Sigmoid colon (tissue), 7 donors: ENCODE data around the gene HAGH. TPM values are rescaled to one million over a fixed set of nuclear protein-coding genes. Genes with fewer than 3 reads are reported as not detected.

Source experiments
- DNase-seq: peaks from one replicate; pipeline ENCODE4 v3.0.0-alpha.2; 2019
- H3K27ac ChIP-seq, 4 donors: fragments of 200-600 bp; sonication (generic); one replicate each; pipeline ENCODE4 v1.5.1; 2016 to 2019; ENCODE audit warnings: mild to moderate bottlenecking in 1 of 4
- H3K27me3 ChIP-seq, 3 donors: fragments of 200-600 bp; sonication (generic); one replicate each; pipeline ENCODE4 v1.5.1; 2019; ENCODE audit warnings: mild to moderate bottlenecking in 1 of 3
- H3K36me3 ChIP-seq, 4 donors: fragments of 200-600 bp; sonication (generic); one replicate each; pipeline ENCODE4 v1.5.1; 2016 to 2019
- H3K4me1 ChIP-seq, 4 donors: fragments of 200-600 bp; sonication (generic); one replicate each; pipeline ENCODE4 v1.5.1; 2017 to 2019
- H3K4me3 ChIP-seq, 4 donors: fragments of 200-600 bp; sonication (generic); one replicate each; pipeline ENCODE4 v1.5.1; 2017 to 2019; ENCODE audit warnings: mild to moderate bottlenecking in 2 of 4, moderate library complexity in 1 of 4
- H3K9me3 ChIP-seq, 4 donors: fragments of 200-600 bp in 3 of 4; sonication (generic) in 3 of 4; one replicate each; pipeline versions ENCODE4 v1.5.1 to v1.6.1; 2013 to 2019
- EP300 ChIP-seq, 4 donors: sonication (generic); formaldehyde crosslinking; IDR thresholded peaks; one replicate each; pipeline ENCODE4 v1.6.1; 2017; ENCODE audit warnings: antibody characterized with exemption in 4 of 4
- POLR2A ChIP-seq, 2 donors: fragments of 450-650 bp; IDR thresholded peaks; one replicate each; pipeline ENCODE4 v1.6.1; 2016; ENCODE audit warnings: antibody characterized with exemption in 2 of 2, mild to moderate bottlenecking in 2 of 2, moderate library complexity in 2 of 2
- POLR2AphosphoS5 ChIP-seq, 4 donors: sonication (generic); formaldehyde crosslinking; IDR thresholded peaks; one replicate each; pipeline ENCODE4 v1.6.1; 2017; ENCODE audit warnings: antibody characterized with exemption in 4 of 4
- WGBS, 2 donors: extraction: QIAGEN DNeasy Blood & Tissue Kit; methylation state at CpG; one replicate each; pipeline ENCODE4 v1.1.7; 2013; 5-methylcytosine and 5-hydroxymethylcytosine counted together
- intact Hi-C: fragments of 100-400 bp; cut with DNase I; formaldehyde crosslinking; loops from one replicate; pipeline ENCODE4 v1.15.1; 2023
- polyA plus RNA-seq, 3 donors: library from polyadenylated mRNA; stranded (reverse); fragments of 200-250 nt; gene quantifications; one replicate each; pipeline ENCODE4 v1.2.3, GENCODE V29; 2013
- total RNA-seq, 4 donors: library from RNA; depleted of rRNA; stranded (reverse); fragments of >200 nt; gene quantifications; one replicate each; pipeline ENCODE4 v1.1.0, GENCODE V29; 2016
- TF ChIP-seq, protein P1 (sequence below), 4 experiments: fragments of 450-650 bp in 3 of 4; fragments of 200-600 bp in 1 of 4; IDR thresholded peaks; one replicate each; pipeline ENCODE4 v1.5.1; 2016 to 2019; ENCODE audit warnings: antibody characterized with exemption in 4 of 4, mild to moderate bottlenecking in 3 of 4, moderate library complexity in 2 of 4
- donor health status: healthy with polysubstance abuse.
- donor health status: Bipolar disorder and iron deficiency.
- donor health status: healthy.

Gene HAGH
- total and polyA plus RNA-seq, 7 donors = 54.1 to 163 (median 86.9) TPM

DNA sequence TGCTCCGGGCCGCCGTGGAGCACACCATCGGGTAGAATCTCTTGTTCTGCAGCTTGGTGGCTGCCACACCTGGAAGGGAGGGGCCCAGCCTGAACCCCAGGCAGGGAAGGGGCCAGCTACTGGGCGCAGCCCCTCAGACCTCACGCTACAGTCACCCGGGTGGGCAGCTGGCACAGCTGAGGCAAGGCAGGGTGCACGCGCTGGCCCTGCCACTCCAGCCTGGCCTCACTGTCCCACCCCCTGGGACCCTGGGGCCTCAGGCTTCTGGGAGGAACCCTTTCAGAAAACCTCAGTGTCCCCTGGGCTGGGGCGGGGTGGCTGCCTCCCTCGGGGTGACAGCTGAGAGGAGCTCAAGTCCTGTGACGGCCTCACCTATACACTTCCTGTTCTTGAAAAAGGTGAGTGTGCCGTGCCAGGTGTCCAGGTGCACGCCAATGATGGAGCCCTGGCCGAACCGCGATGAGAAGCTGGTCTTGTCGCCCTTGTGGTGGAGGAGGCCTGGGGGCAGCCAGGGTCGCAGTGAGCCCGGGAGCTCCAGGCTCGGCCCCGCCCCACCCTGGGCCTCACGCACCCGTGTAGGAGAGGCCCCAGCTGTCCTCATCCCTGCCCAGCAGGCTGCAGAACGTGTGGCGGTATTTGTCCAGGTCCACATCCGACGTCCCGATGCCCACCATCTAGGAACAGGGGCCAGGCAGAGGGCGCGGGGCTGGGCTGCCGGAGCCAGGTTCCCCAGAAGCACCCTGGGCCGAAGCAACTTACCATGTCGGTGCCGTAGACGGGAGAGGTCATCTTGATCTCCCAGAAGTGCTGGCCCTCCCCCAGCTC, 49.0 kb downstream of the HAGH start:
- H3K27ac ChIP-seq = no peak overlapping the region
- TF ChIP-seq, protein P1, sequence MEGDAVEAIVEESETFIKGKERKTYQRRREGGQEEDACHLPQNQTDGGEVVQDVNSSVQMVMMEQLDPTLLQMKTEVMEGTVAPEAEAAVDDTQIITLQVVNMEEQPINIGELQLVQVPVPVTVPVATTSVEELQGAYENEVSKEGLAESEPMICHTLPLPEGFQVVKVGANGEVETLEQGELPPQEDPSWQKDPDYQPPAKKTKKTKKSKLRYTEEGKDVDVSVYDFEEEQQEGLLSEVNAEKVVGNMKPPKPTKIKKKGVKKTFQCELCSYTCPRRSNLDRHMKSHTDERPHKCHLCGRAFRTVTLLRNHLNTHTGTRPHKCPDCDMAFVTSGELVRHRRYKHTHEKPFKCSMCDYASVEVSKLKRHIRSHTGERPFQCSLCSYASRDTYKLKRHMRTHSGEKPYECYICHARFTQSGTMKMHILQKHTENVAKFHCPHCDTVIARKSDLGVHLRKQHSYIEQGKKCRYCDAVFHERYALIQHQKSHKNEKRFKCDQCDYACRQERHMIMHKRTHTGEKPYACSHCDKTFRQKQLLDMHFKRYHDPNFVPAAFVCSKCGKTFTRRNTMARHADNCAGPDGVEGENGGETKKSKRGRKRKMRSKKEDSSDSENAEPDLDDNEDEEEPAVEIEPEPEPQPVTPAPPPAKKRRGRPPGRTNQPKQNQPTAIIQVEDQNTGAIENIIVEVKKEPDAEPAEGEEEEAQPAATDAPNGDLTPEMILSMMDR (IDR thresholded peaks at IDR 0.05) = no peak
- TF ChIP-seq EP300 (IDR thresholded peaks at IDR 0.05) = no peak
- TF ChIP-seq POLR2AphosphoS5 (IDR thresholded peaks at IDR 0.05) = no peak
- TF ChIP-seq POLR2A (IDR thresholded peaks at IDR 0.05) = no peak
- intact Hi-C loops = loop anchor here (10.0 kb wide), 1 partner anchor 1093 kb away; the partner anchor contains the start of genes JMJD8 and STUB1
- DNase-seq = no peak
- 76 to 87% methylated on average over 36 of the region's 36 CpGs for WGBS, 2 donors
- no peaks in the 10 kb centered on the region for H3K27me3 ChIP-seq
- H3K4me3 ChIP-seq = no peak overlapping the region
- no peaks in the 10 kb centered on the region for H3K9me3 ChIP-seq
- H3K4me1 ChIP-seq = peaks cover 0 to 45% (median 35%) of the 10 kb centered on the region in 4 donors
- H3K36me3 ChIP-seq = peaks cover 0 to 64% (median 42%) of the 10 kb centered on the region in 4 donors

- H3K4me1 ChIP-seq = peaks cover 0 to 51% (median 40%) of the 10 kb centered on the region in 4 donors
- H3K27ac ChIP-seq = no peak overlapping the region
- H3K36me3 ChIP-seq = peaks cover 0 to 64% (median 42%) of the 10 kb centered on the region in 4 donors
- intact Hi-C loops = loop anchor here (10.0 kb wide), 1 partner anchor 1092 kb away; the partner anchor contains the start of genes JMJD8 and STUB1
- 93% methylated on average over 22 of the region's 22 CpGs for WGBS, 2 donors
- no peak overlapping the region for H3K4me3 ChIP-seq
- H3K27me3 ChIP-seq = no peaks in the 10 kb centered on the region
- H3K9me3 ChIP-seq = no peaks in the 10 kb centered on the region
- TF ChIP-seq POLR2A (IDR thresholded peaks at IDR 0.05) (no peak), POLR2AphosphoS5 (IDR thresholded peaks at IDR 0.05) (no peak), EP300 (IDR thresholded peaks at IDR 0.05) (no peak)
- TF ChIP-seq, protein P1 (IDR thresholded peaks at IDR 0.05) = no peak
- no peak for DNase-seq
Measured at GRCh38 chr16:1776991-1777374, 49.6 kb downstream of the HAGH start.

DNA sequence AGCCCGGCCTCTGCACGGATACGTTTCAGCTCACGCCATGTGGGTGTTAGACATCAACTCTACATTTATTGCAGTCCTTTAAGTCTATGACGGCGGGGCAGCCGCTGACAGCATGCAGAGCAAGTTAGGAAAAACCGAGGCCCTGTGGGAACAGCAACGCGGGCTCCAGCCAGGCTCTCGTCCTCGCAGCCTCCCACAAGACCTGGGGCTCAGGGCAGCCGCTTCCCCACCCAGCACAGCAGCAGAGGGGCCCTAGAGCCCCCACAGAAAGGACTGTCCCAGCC, 50.0 kb downstream of the HAGH start:
- Histone ChIP-seq H3K27me3 (no peaks in the 10 kb centered on the region), H3K4me1 (peaks cover 0 to 52% (median 41%) of the 10 kb centered on the region in 4 donors), H3K9me3 (no peaks in the 10 kb centered on the region), H3K36me3 (peaks cover 0 to 64% (median 42%) of the 10 kb centered on the region in 4 donors), H3K27ac (no peak overlapping the region), H3K4me3 (no peak overlapping the region)
- no peak for DNase-seq
- TF ChIP-seq POLR2AphosphoS5 (IDR thresholded peaks at IDR 0.05) = no peak
- TF ChIP-seq EP300 (IDR thresholded peaks at IDR 0.05) = no peak
- TF ChIP-seq POLR2A (IDR thresholded peaks at IDR 0.05) = no peak
- TF ChIP-seq, protein P1 (IDR thresholded peaks at IDR 0.05) = no peak
- WGBS, 2 donors = 82 to 87% methylated on average over 13 of the region's 13 CpGs
- intact Hi-C loops = loop anchor here (10.0 kb wide), 1 partner anchor 1092 kb away; the partner anchor contains the start of genes JMJD8 and STUB1

DNA sequence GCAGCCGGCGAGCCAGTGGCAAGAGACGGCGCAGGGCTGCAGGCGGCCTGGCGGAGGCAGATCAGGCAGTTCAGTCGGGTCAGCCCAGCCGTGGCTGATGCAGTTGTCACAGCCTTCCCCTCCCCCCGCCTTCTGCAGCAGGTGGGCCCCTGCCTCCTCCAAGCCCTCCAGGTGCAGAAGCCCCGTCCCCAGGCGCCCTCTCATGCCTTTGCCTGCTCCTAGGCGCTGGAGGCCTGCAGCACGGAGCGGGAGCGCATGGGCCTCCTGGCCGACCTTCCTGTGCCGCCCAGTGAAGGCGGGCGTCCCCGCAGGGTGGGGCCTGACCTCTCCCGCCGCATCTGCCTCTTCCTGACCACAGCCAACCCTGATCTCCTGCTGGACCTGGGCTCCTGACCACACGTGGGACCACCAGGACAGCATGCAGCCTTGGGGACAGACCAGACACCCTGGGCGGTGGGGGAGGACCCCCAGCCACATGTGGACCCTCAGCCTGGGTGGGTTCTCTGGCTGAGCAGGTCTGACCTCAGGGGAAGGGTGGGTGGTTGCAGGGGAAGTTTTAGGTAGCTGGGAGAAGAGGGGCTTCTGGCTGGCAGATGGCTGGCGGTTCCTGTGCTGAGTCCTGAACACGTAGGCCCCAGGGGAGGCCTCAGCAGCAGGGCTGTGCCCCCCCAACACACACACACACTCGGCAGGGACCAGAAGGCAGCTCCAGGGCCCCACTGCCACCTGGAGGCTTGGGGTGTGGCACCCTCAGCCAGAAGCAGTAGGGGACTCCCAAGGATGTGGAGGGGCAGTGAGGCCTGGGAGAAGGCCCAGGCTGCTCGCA, 50.6 kb downstream of the HAGH start:
- no peak for TF ChIP-seq EP300 (IDR thresholded peaks at IDR 0.05)
- no peak for TF ChIP-seq POLR2A (IDR thresholded peaks at IDR 0.05)
- TF ChIP-seq, protein P1 (IDR thresholded peaks at IDR 0.05) = no peak
- Histone ChIP-seq H3K27ac (no peak overlapping the region), H3K9me3 (no peaks in the 10 kb centered on the region), H3K36me3 (peaks cover 0 to 63% (median 42%) of the 10 kb centered on the region in 4 donors), H3K4me3 (no peak overlapping the region), H3K27me3 (no peaks in the 10 kb centered on the region), H3K4me1 (peaks cover 0 to 46% (median 37%) of the 10 kb centered on the region in 4 donors)
- intact Hi-C loops = loop anchor here (10.0 kb wide), 1 partner anchor 1091 kb away; the partner anchor contains the start of genes JMJD8 and STUB1
- 83 to 87% methylated on average over 28 of the region's 28 CpGs for WGBS, 2 donors
- DNase-seq = no peak
